K562 (cell line): ENCODE data around the gene CCDC171. TPM values are rescaled to one million over a fixed set of nuclear protein-coding genes. Genes with fewer than 3 reads are reported as not detected.

Experiments used
- ARID2 ChIP-seq: fragments of 450-650 bp; IDR thresholded peaks from 2 replicates; pipeline ENCODE4 v1.6.1; 2017; ENCODE audit warnings: antibody characterized with exemption, mild to moderate bottlenecking
- C11orf30 ChIP-seq: fragments of 450-650 bp; IDR thresholded peaks from 2 replicates; pipeline ENCODE4 v1.6.1; 2016; ENCODE audit warnings: low read depth, mild to moderate bottlenecking
- DNMT1 ChIP-seq: fragments of 450-650 bp; IDR thresholded peaks from 2 replicates; pipeline ENCODE4 v1.6.1; 2016; ENCODE audit warnings: antibody characterized with exemption, mild to moderate bottlenecking
- HDAC8 ChIP-seq: fragments of 450-650 bp; IDR thresholded peaks from 2 replicates; pipeline ENCODE4 v1.6.1; 2016; ENCODE audit warnings: mild to moderate bottlenecking, missing genetic modification characterization, moderate library complexity, missing compliant biosample characterization
- NR1H2 ChIP-seq: sonication (generic); formaldehyde crosslinking; IDR thresholded peaks from 2 replicates; pipeline ENCODE4 v1.4.0; 2020; ENCODE audit warnings: mild to moderate bottlenecking, missing genetic modification reagents
- NR4A1 ChIP-seq, 2 experiments: fragments of 250-450 bp in 1 of 2; fragments of 450-650 bp in 1 of 2; sonication (Bioruptor Pico) in 1 of 2; IDR thresholded peaks; 2 replicates each; pipeline versions ENCODE4 v1.4.0 to v1.6.1; 2016 to 2020; ENCODE audit warnings: mild to moderate bottlenecking in 2 of 2, missing compliant biosample characterization in 1 of 2, missing genetic modification characterization in 1 of 2, moderate library complexity in 1 of 2
- PHTF2 ChIP-seq: fragments of 250-450 bp; sonication (Bioruptor Pico); IDR thresholded peaks from 2 replicates; pipeline ENCODE4 v1.5.0; 2021; ENCODE audit warnings: mild to moderate bottlenecking
- RBBP5 ChIP-seq: fragments of 200-600 bp; sonication (generic); IDR thresholded peaks from 2 replicates; pipeline ENCODE4 v1.6.1; 2012; ENCODE audit warnings: borderline replicate concordance, mild to moderate bottlenecking, low read length, control low read depth, inconsistent platforms; ENCODE audit not compliant: insufficient read depth, poor library complexity, severe bottlenecking
- TOE1 ChIP-seq, 2 experiments: fragments of 450-650 bp in 1 of 2; sonication (generic) in 1 of 2; formaldehyde crosslinking in 1 of 2; IDR thresholded peaks; 2 replicates each; pipeline versions ENCODE4 v1.7.1 to v1.8.0; 2016 to 2022; ENCODE audit warnings: borderline replicate concordance in 2 of 2, mild to moderate bottlenecking in 2 of 2, antibody characterized with exemption in 1 of 2, inconsistent platforms in 1 of 2, low read depth in 1 of 2, missing genetic modification reagents in 1 of 2, moderate library complexity in 1 of 2
- ZNF444 ChIP-seq: fragments of 250-450 bp; sonication (Bioruptor Pico); IDR thresholded peaks from 2 replicates; pipeline ENCODE4 v1.4.0; 2020; ENCODE audit warnings: mild to moderate bottlenecking, moderate library complexity
- ZNF764 ChIP-seq: fragments of 250-450 bp; sonication (Bioruptor Pico); IDR thresholded peaks from 2 replicates; pipeline ENCODE4 v1.4.0; 2020; ENCODE audit warnings: low read depth, mild to moderate bottlenecking, moderate library complexity
- ZSCAN29 ChIP-seq: fragments of 450-650 bp; IDR thresholded peaks from 2 replicates; pipeline ENCODE4 v1.6.1; 2017
- ZSCAN32 ChIP-seq: fragments of 450-650 bp; formaldehyde crosslinking; IDR thresholded peaks from 2 replicates; pipeline ENCODE4 v1.4.0; 2020; ENCODE audit warnings: mild to moderate bottlenecking, moderate library complexity
- polyA plus RNA-seq, 8 experiments: library from polyadenylated mRNA; depleted of rRNA in 4 of 8; stranded (reverse) in 5 of 8; unstranded in 3 of 8; fragments of >200 nt; fragmentation: Nextera tagmentation in 2 of 8; fragmentation: Illumina TruSeq in 1 of 8; extraction: Ambion mirVana in 2 of 8; extraction: Trizol in 1 of 8; gene quantifications; 2 replicates each; pipeline versions ENCODE4 v1.2.1 to v1.2.3, GENCODE V29; 2011 to 2014; ENCODE audit warnings: inconsistent platforms in 1 of 8, missing spikeins in 1 of 8
- total RNA-seq, 7 experiments: library from RNA; depleted of rRNA in 6 of 7; stranded (reverse); fragments of >200 nt in 6 of 7; fragmentation: Illumina TruSeq in 2 of 7; extraction: Trizol in 2 of 7; gene quantifications; 2 replicates each; pipeline versions ENCODE4 v1.2.1 to v1.2.3, GENCODE V29; 2011 to 2021; ENCODE audit warnings: low replicate concordance in 1 of 7
- TF ChIP-seq, protein P1 (sequence below), 3 experiments: fragments of 200-800 bp in 1 of 3; fragments of 250-450 bp in 1 of 3; fragments of 450-650 bp in 1 of 3; sonication (Bioruptor Pico) in 1 of 3; sonication (Bioruptor generic) in 1 of 3; formaldehyde crosslinking in 1 of 3; IDR thresholded peaks; 2 replicates each; pipeline versions ENCODE4 v1.6.1 to v1.8.0; 2016 to 2022; ENCODE audit warnings: mild to moderate bottlenecking in 2 of 3, missing genetic modification characterization in 2 of 3, missing compliant biosample characterization in 1 of 3, moderate library complexity in 1 of 3
- TF ChIP-seq, protein P2 (sequence below): fragments of 250-450 bp; sonication (Bioruptor Pico); IDR thresholded peaks from 2 replicates; pipeline ENCODE4 v1.4.0; 2020; ENCODE audit warnings: mild to moderate bottlenecking
- TF ChIP-seq, protein P3 (sequence below): fragments of 250-450 bp; sonication (Bioruptor Pico); IDR thresholded peaks from 2 replicates; pipeline ENCODE4 v1.4.0; 2020; ENCODE audit warnings: mild to moderate bottlenecking, moderate library complexity, borderline replicate concordance

The CCDC171 gene
- total and polyA plus RNA-seq, 9 of the 15 experiments (the other 6 are each of a cell fraction or from before 2014, with no cell fraction given) = 0.08 to 3.8 (median 0.27) TPM

DNA sequence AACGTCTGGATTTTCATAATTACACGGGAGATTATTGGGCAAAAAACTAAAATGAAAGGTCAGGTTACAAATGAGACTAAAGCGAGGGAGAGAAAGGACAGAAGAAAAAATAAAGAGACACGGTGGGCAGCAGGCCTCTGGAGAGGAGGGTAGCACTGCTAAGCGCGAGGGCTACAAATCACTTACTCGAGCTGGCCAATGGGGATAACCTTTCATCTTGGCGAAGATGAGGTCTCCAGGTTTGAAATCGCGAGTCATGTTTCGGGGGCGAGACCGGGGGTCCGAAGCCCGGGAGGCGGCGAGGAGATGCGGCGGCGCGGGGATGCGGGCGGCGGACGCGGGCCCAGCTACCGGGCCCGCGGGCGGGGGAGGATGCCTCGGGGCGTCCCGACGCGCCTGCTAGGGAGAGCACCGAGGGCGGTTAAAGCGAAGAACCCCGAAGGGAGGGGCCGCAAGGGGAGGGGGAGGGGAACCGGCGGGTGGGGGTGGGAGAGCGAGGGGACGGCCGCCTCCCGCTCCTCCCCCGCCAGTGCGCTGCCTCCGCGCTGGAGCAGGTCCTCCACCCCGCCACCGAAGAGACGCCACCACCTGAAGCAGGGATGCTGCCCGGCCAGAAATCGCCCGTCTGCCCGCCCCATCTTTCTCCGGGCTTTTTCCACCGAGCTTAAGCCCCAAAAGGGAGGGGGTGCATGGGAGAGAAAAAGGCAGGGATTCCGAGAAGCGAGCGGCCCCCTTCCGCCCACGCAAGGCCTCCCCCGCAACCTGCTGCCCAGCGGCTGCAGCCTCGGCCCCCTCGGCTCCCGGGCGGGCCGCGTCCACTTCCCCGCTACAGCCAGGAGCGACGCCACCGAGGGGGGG, 42.7 kb upstream of the CCDC171 start (continued):
- no peak for TF ChIP-seq TOE1 (IDR thresholded peaks at IDR 0.05; ENCODE audit: borderline replicate concordance)
- TF ChIP-seq TOE1 (CRISPR knock-in tag; IDR thresholded peaks at IDR 0.05; ENCODE audit: borderline replicate concordance, low read depth) = no peak
- TF ChIP-seq, protein P1, sequence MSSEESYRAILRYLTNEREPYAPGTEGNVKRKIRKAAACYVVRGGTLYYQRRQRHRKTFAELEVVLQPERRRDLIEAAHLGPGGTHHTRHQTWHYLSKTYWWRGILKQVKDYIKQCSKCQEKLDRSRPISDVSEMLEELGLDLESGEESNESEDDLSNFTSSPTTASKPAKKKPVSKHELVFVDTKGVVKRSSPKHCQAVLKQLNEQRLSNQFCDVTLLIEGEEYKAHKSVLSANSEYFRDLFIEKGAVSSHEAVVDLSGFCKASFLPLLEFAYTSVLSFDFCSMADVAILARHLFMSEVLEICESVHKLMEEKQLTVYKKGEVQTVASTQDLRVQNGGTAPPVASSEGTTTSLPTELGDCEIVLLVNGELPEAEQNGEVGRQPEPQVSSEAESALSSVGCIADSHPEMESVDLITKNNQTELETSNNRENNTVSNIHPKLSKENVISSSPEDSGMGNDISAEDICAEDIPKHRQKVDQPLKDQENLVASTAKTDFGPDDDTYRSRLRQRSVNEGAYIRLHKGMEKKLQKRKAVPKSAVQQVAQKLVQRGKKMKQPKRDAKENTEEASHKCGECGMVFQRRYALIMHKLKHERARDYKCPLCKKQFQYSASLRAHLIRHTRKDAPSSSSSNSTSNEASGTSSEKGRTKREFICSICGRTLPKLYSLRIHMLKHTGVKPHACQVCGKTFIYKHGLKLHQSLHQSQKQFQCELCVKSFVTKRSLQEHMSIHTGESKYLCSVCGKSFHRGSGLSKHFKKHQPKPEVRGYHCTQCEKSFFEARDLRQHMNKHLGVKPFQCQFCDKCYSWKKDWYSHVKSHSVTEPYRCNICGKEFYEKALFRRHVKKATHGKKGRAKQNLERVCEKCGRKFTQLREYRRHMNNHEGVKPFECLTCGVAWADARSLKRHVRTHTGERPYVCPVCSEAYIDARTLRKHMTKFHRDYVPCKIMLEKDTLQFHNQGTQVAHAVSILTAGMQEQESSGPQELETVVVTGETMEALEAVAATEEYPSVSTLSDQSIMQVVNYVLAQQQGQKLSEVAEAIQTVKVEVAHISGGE (CRISPR knock-in tag; IDR thresholded peaks at IDR 0.05) = no peak
- TF ChIP-seq, protein P2, sequence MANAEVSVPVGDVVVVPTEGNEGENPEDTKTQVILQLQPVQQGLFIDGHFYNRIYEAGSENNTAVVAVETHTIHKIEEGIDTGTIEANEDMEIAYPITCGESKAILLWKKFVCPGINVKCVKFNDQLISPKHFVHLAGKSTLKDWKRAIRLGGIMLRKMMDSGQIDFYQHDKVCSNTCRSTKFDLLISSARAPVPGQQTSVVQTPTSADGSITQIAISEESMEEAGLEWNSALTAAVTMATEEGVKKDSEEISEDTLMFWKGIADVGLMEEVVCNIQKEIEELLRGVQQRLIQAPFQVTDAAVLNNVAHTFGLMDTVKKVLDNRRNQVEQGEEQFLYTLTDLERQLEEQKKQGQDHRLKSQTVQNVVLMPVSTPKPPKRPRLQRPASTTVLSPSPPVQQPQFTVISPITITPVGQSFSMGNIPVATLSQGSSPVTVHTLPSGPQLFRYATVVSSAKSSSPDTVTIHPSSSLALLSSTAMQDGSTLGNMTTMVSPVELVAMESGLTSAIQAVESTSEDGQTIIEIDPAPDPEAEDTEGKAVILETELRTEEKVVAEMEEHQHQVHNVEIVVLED (CRISPR knock-in tag) = no peak
- TF ChIP-seq ZNF444 = no peak
- TF ChIP-seq RBBP5 = no peak
- no peak for TF ChIP-seq ZSCAN32 (CRISPR knock-in tag)
- no peak for TF ChIP-seq HDAC8 (tag)
- TF ChIP-seq DNMT1 = no peak
- TF ChIP-seq ARID2 = no peak
- no peak for TF ChIP-seq ZSCAN29
- TF ChIP-seq C11orf30 = no peak
- TF ChIP-seq PHTF2 (CRISPR knock-in tag) = no peak
- no peak for TF ChIP-seq NR1H2 (CRISPR knock-in tag)
- TF ChIP-seq ZNF764 (CRISPR knock-in tag) = no peak
- TF ChIP-seq, protein P3, sequence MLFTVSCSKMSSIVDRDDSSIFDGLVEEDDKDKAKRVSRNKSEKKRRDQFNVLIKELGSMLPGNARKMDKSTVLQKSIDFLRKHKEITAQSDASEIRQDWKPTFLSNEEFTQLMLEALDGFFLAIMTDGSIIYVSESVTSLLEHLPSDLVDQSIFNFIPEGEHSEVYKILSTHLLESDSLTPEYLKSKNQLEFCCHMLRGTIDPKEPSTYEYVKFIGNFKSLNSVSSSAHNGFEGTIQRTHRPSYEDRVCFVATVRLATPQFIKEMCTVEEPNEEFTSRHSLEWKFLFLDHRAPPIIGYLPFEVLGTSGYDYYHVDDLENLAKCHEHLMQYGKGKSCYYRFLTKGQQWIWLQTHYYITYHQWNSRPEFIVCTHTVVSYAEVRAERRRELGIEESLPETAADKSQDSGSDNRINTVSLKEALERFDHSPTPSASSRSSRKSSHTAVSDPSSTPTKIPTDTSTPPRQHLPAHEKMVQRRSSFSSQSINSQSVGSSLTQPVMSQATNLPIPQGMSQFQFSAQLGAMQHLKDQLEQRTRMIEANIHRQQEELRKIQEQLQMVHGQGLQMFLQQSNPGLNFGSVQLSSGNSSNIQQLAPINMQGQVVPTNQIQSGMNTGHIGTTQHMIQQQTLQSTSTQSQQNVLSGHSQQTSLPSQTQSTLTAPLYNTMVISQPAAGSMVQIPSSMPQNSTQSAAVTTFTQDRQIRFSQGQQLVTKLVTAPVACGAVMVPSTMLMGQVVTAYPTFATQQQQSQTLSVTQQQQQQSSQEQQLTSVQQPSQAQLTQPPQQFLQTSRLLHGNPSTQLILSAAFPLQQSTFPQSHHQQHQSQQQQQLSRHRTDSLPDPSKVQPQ (CRISPR knock-in tag) = no peak
- TF ChIP-seq NR4A1 (CRISPR knock-in tag; IDR thresholded peaks at IDR 0.05) = no peak
- 0 out of 2 replicates have a peak, but pooled peaks have one; percentile 25 for TF ChIP-seq NR4A1 (tag; IDR thresholded peaks at IDR 0.05)
